Measurements from ENCODE around the gene SEC22C. TPM values are rescaled to one million over a fixed set of nuclear protein-coding genes. Genes with fewer than 3 reads are reported as not detected.

The SEC22C gene
- total RNA-seq, 5 donors from 2014 or later (not counting 1 experiment from before 2014, with no cell fraction given), result 50.1 to 71.2 (median 53.6) TPM

Other genes starting within 250 kb of the SEC22C start
- not detected for gene LYZL4, start 171.4 kb downstream of the SEC22C start, total RNA-seq
- 10 to 100 TPM; 68.0 to 92.4 (median 76.1) TPM for gene VIPR1, start 79.3 kb downstream of the SEC22C start, total RNA-seq
- gene SS18L2, start 8.9 kb upstream of the SEC22C start, total RNA-seq, result 10 to 100 TPM; 33.0 to 52.6 (median 46.4) TPM
- 100 to 1,000 TPM; 185 to 252 (median 209) TPM for gene NKTR, start 18.7 kb upstream of the SEC22C start, total RNA-seq
- 1 to 10 TPM in 2 of 5 donors, under 1 TPM in 3; 0.53 to 1.2 (median 0.98) TPM for gene ZBTB47, start 71.7 kb upstream of the SEC22C start, total RNA-seq
- not detected for gene KLHL40, start 103.6 kb upstream of the SEC22C start, total RNA-seq
- not detected for gene HHATL, start 120.8 kb upstream of the SEC22C start, total RNA-seq
- 1 to 10 TPM in 3 of 5 donors, under 1 TPM in 1, not detected in 1; 0.28 to 2.1 (median 1.3) TPM for gene CCDC13, start 191.3 kb upstream of the SEC22C start, total RNA-seq
- gene HIGD1A, start 222.5 kb upstream of the SEC22C start, total RNA-seq, result 10 to 100 TPM; 17.3 to 27.8 (median 24.3) TPM
- 1 to 10 TPM in 2 of 5 donors, under 1 TPM in 2, not detected in 1; 0.20 to 1.2 (median 0.80) TPM for gene ACKR2, start 227.5 kb upstream of the SEC22C start, total RNA-seq

All from T-cell (primary cell).